ENCODE data around the gene PPP1R3C. TPM values are rescaled to one million over a fixed set of nuclear protein-coding genes. Genes with fewer than 3 reads are reported as not detected.

Gene PPP1R3C
- total RNA-seq, 2 donors from 2014 or later, result 89.1 to 241 TPM

- Histone ChIP-seq H3K27ac (peak overlapping the region; percentile 96 to 97), H3K36me3 (no peaks in the 10 kb centered on the region), H3K4me3 (peak overlapping the region; percentile 13), H3K4me1 (ENCODE audit: control insufficient read depth in 1 of 2, low read depth in 2 of 2) (peaks cover 60 to 100% of the 10 kb centered on the region in 2 donors), H3K9me3 (no peaks in the 10 kb centered on the region), H3K27me3 (replicated peaks; ENCODE audit: insufficient read depth) (no peaks in the 10 kb centered on the region)
- ATAC-seq (ENCODE audit: insufficient number of reproducible peaks, low FRiP score, low read depth) (no peak), DNase-seq (ENCODE audit: low spot score) (no peak)
- TF ChIP-seq CTCF (IDR thresholded peaks at IDR 0.05), result no peak
Measured at GRCh38 chr10:91591797-91592174, 41.1 kb downstream of the PPP1R3C start.

GRCh38 chr10:91590904-91591796 is 41.7 kb downstream of the PPP1R3C start:
- H3K4me3 ChIP-seq, result peak overlapping the region; percentile 13
- no peaks in the 10 kb centered on the region for H3K36me3 ChIP-seq
- ATAC-seq (ENCODE audit: insufficient number of reproducible peaks, low FRiP score, low read depth) (no peak), DNase-seq (ENCODE audit: low spot score) (no peak)
- no peaks in the 10 kb centered on the region for H3K9me3 ChIP-seq
- TF ChIP-seq CTCF (IDR thresholded peaks at IDR 0.05), result no peak
- H3K27me3 ChIP-seq (replicated peaks; ENCODE audit: insufficient read depth), result no peaks in the 10 kb centered on the region
- H3K4me1 ChIP-seq (ENCODE audit: control insufficient read depth in 1 of 2, low read depth in 2 of 2), result peaks cover 54 to 97% of the 10 kb centered on the region in 2 donors
- peak overlapping the region; percentile 96 to 97 for H3K27ac ChIP-seq

- Histone ChIP-seq H3K27ac (peak overlapping the region; percentile 96 to 97), H3K36me3 (no peaks in the 10 kb centered on the region), H3K27me3 (replicated peaks; ENCODE audit: insufficient read depth) (no peaks in the 10 kb centered on the region), H3K9me3 (no peaks in the 10 kb centered on the region), H3K4me3 (no peak overlapping the region), H3K4me1 (ENCODE audit: control insufficient read depth in 1 of 2, low read depth in 2 of 2) (peaks cover 52 to 89% of the 10 kb centered on the region in 2 donors)
- no peak for TF ChIP-seq CTCF (IDR thresholded peaks at IDR 0.05)
- peak; percentile 61 for DNase-seq (ENCODE audit: low spot score)
- ATAC-seq (ENCODE audit: insufficient number of reproducible peaks, low FRiP score, low read depth), result peak; percentile 44
Measured at GRCh38 chr10:91590142-91590903, 42.5 kb downstream of the PPP1R3C start.

GRCh38 chr10:91589658-91590035 is 43.2 kb downstream of the PPP1R3C start:
- Histone ChIP-seq H3K4me1 (ENCODE audit: control insufficient read depth in 1 of 2, low read depth in 2 of 2) (peaks cover 52 to 82% of the 10 kb centered on the region in 2 donors), H3K27ac (peak overlapping the region; percentile 93 to 97), H3K4me3 (no peak overlapping the region), H3K36me3 (no peaks in the 10 kb centered on the region), H3K27me3 (replicated peaks; ENCODE audit: insufficient read depth) (no peaks in the 10 kb centered on the region), H3K9me3 (no peaks in the 10 kb centered on the region)
- TF ChIP-seq CTCF (IDR thresholded peaks at IDR 0.05), result no peak
- DNase-seq (ENCODE audit: low spot score) (no peak), ATAC-seq (ENCODE audit: insufficient number of reproducible peaks, low FRiP score, low read depth) (no peak)

GRCh38 chr10:91589015-91589657 is 43.7 kb downstream of the PPP1R3C start:
- H3K36me3 ChIP-seq, result no peaks in the 10 kb centered on the region
- TF ChIP-seq CTCF (IDR thresholded peaks at IDR 0.05), result no peak
- peak overlapping the region; percentile 93 to 97 for H3K27ac ChIP-seq

More at GRCh38 chr10:91589015-91589657, 43.7 kb downstream of the PPP1R3C start:
- Histone ChIP-seq H3K4me1 (ENCODE audit: control insufficient read depth in 1 of 2, low read depth in 2 of 2) (peaks cover 51 to 77% of the 10 kb centered on the region in 2 donors), H3K27me3 (replicated peaks; ENCODE audit: insufficient read depth) (no peaks in the 10 kb centered on the region), H3K4me3 (no peak overlapping the region), H3K9me3 (no peaks in the 10 kb centered on the region)
- ATAC-seq (ENCODE audit: insufficient number of reproducible peaks, low FRiP score, low read depth) (peak; percentile 8), DNase-seq (ENCODE audit: low spot score) (peak; percentile 64)

All from thoracic aorta (tissue), 2 donors.